GM18873 (cell line): ENCODE results near the gene PKM.

Source experiments
- ATAC-seq: cut with Tn5 transposase; IDR thresholded peaks from one replicate; pipeline ENCODE4 v1.9.1; 2021; ENCODE audit warnings: mild to moderate bottlenecking, moderate library complexity, moderate number of reproducible peaks; ENCODE audit not compliant: unreplicated experiment, low FRiP score

The PKM gene

DNA sequence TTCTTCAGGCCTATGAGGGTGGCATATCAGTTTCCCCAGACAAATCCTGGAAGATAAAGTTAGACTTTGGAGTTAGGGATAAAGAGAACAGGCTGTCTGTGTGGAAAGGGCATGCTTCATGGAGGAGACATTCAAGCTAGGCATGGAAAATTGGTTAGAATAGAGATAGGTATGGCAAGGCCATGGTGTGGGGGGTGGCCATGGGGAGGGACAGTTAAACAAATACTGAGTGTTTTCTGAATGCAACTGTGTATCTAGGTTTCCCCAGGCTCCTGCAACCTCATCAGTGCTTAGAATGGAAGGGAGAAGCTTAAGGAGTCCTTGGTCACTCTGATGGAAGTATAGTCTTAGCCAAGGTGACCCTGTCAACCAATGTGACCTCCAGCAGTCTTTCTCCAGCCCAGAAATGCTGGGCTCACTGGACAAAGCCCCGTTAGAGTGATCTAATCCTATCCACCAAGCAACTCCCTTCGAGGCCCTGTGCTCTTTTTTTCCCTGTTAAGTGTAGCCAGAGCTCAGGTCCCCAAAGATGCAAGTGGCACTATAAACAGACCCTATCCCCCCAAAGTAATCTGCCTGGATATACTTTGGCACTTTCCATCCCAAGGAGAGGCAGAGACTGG lies 5.5 kb upstream of the PKM start:
- ATAC-seq: no peak

DNA sequence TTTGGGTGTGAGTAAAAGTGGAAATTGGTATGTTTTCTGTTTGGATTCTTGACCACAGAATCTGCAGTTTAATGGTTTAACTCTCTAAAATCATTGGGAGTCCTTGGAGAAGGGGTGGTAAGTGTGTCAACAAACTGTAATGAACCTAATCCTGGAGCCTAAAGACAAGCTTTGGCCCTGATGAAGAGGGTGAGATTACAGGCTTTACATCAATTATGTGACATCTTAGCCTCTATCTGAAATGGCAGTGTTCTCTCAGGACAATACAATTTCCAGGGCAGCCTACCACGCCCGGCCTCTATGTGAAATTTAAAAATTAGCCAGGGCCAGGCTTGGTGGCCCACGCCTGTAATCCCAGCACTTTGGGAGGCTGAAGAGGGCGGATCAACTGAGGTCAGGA lies 4.3 kb upstream of the PKM start:
- no peak for ATAC-seq

DNA sequence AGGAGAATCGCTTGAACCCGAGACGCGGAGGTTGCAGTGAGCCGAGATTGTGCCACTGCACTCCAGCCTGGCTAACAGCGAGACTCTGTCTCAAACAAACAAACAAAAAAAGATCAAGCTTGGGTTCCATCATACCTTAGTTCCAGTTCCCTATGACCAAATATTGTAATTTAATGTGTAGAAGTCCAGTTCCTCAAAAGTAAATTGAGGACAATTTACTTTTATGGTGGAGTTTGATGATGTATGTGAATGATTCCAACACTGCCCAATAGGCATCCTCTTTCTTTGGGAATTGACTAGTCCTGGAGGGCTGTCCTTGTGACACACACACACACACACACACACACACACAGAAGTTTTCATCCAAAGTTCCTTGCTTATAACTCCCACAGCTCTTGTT lies 2.8 kb upstream of the PKM start:
- no peak for ATAC-seq

DNA sequence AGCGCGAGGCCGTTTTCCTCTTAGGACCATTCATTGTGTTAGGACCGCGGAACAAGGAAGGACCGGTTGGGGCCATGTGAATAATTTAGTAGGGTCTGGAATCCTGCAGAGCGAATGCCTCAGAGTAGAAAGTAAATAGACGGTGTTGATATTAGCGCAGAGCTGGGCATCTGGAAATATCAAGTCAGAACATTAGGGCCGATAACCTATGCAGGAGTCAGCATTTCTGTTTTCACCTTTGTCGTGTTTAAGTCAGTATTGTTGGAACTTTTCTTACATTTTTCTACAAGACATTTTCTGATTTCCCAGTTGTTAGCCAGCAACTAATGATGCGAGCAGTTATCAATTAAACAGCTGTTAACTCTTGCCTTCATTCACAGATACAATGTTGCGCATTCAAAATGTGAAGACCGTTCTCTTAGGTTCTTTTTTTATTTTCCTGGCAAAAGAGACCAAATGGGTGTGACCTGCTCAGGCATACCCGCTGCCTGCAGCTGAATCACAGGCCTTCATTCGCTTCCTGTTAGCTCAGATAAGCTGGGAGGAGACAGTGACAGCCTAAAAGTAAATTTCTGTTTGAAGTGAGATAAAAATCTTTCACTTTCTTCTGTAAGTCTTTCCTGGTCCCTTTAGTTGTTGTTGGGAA lies 966 bp upstream of the PKM start:
- no peak for ATAC-seq

DNA sequence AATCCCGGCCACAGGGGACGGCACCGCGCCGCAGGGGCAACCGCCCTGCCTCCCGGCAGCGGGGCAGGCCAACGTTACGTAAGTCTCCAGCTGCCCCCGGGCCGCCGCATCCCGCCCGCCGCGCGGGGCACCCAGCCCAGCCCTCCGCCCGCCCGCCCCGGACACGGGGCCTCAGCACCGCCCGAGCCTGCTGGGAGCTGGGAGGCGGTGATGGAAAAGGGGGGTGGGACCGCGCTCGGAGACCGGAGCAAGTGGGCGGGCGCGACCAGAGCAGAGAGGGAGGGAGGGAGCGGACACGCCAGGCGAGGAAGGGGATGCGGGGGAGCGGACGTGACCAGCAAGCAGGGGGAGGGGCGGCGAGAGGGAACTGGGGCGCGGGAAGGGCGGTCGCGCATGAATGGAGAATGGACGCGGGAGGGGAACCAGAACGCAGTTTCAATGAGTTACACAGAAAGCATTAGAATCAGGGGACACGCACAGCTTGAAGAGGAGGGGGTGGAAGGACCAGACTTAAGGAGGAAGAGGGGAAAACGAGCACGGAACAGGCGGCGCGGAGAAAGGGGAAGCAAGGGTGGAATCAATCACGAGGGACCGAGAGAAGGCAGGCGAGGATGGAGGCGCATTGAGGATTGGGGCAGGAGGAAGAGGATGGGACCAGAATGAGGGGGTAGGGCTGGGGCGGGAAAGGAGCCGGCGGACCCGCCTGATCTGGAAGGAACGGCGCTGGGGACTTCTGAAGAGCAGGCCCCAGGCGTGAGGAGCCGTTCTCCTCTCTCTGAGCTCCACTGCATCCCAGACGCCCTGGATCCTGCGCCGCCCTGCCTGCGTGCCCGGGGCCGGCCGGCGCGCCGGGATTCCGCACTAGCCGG lies 559 bp downstream of the PKM start:
- ATAC-seq: peak; percentile 1

DNA sequence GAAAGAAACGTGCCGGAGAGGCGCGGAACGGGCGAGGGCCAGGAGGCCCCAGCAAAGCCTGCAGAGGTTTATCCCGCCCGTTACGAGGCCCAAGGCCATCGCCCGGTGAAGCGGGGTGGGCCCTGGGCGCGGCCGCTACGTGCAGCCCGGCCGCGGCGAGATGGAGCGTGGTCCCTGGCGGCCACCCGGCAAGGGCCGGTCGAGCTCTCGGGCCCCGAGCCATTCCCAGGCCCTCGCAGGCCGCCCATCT lies 1.1 kb downstream of the PKM start:
- no peak for ATAC-seq

DNA sequence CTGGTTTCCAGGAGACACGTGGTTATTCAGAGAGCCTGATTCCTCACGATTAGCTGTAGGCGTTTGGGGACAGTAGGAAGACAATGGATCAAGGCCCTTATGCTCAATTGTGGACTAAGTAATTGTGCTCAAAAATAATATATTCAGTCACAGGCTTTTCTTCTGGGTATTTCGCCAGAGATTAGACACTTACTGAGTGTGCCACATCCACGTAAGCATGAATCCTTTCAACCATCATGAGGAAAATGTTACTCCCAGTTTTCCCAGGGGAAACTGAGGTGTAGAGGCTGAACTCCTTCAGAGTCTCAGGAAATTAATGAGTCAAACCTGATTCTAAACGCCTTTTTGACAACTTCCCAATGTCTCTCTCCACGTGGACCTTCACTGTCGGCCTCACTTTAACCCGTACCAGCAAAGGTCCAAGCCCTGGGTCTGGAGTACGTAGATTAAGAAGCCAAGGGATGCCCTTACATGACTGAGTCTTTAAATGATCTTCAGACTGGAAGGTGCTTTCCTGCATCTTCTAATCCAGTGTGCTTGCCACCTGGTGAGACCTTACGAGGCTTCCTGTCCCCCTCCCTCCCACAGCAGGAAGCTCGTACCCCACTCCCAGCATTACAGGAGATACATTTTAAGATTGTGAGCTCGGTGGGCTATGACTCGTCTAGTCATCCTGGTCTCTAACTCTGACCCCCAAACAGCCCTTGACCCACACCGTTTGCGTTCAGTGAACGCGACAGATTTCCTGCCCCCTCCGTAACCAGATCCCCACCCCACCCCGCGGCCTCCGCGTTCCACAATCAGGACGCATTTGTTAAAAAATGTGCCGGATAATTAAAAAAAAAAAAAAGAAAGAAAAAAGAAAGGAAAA lies 1.7 kb downstream of the PKM start:
- no peak for ATAC-seq

DNA sequence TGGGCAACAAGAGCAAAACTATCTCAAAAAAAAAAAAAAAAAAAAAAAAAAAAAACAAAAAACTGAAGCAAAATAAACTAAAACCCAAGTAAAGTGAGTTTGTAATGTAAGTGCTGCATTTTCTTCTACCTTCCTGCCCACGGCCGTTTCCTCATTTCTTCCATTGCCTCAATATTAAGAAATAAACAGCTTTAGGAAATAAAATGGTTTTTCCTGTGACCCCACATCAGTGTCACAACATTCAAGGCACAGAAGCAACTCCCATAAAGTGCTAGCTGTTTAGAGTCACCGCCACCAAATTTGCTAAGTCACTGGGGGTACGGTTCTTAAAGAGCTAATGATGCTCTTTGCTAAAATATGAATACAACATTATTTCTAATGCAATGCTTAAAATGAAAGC lies 3.3 kb downstream of the PKM start:
- no peak for ATAC-seq

DNA sequence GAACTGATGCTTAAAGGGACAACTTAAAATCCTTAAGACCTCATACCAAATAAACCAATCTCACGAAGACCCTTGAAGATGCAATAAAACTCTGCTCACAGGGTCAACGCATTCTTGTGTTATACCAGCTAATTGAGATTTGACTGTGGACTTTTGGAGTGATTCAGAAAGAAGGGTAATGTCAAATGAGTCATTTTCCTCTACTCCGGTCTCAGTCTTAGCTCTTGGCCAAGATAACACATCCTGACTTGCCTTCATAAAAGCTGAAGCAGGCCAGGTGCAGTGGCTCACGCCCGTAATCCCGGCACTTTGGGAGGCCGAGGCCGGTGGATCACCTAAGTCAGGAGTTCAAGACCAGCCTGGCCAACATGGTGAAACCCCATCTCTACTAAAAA lies 3.8 kb downstream of the PKM start:
- ATAC-seq: no peak

DNA sequence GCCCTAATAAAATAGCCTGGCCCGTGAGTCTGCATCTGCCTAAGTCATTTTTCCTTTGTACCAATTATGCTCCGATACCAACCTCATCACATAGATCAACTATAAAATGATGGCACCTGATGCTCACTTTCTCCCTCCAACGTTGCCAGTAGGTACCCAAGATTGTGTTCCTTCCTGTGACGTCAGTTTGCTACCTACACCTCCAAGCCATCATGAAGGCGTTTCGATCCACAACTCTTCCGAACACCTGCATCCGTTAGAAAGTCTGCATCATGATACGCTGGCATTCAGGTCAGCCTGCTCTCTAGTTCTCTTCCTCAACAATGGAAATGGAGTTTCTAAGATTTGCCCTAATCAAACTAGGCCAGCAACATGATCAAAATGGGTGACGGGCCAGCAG lies 7.7 kb downstream of the PKM start:
- no peak for ATAC-seq

DNA sequence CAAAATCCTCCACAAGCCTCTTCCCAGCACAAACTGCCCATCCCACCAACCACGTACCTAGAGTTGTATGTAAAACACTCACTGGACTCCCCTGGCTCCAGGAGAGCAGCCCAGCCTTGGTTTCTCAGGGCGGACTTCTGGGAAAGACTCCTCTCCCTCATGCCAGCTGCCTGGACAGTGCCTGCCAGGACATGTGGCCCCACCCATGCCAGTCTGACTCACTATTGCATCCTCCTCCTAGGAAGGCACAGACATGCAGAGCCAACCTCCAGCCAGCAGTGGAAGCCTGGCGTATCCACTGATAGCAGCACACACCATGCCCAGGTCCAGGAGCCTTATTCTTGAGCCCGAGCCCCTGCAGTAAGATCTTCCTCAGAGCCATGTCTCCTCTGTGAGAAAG lies 8.6 kb downstream of the PKM start:
- no peak for ATAC-seq

DNA sequence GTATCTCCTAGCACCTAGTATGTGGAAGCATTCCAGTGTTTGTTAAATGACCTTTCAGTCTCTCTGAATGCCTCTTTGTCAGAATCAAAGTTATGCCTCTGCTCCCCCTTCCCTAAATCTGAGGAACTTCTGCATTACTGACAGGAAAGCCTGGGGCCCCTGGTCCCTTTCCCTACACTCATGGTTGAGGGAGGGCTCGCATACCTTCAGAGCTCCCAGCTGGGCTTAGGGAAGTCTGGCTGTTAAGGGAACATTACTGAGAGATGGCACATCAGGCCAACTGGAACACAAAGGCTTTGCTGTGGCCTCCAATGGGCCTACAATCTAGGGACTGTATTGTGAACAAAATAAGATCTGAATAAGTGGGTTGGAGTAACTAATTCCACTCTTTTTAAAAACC lies 10.3 kb downstream of the PKM start:
- no peak for ATAC-seq

DNA sequence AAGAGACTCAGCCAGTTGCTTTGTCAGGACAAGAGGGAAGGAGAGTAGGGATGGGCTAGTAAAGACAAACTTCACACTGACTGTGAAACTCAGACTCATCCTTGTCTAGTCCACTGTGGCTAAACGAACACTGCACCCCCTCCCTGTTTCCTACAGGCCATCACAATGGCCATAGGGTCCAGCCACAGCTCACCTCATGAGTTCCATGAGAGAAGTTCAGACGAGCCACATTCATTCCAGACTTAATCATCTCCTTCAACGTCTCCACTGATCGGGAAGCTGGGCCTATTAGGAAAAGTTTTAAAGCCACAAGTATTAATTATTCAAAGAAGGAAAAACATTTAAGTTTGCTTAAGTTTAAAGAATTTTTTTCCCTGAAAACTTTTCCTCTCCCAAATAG lies 13.8 kb downstream of the PKM start:
- ATAC-seq: no peak

DNA sequence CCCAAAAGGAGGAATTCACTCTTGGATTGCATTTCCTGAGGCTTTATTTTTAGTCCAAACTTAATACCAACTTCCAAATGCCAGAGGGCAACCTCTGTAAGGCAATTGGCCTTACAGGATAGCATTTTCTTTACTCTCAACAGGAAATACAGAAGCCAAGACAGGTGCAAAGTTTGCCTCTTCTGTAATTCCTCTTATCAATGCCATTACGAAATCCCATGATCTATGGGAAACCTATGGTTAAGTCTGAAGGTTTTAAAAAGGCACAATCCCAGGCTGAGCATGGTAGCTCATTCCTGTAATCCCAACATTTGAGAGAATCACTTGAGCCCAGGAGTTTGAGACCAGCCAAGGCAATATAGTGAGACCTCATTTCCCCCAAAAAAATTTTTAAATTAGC lies 14.9 kb downstream of the PKM start:
- no peak for ATAC-seq

DNA sequence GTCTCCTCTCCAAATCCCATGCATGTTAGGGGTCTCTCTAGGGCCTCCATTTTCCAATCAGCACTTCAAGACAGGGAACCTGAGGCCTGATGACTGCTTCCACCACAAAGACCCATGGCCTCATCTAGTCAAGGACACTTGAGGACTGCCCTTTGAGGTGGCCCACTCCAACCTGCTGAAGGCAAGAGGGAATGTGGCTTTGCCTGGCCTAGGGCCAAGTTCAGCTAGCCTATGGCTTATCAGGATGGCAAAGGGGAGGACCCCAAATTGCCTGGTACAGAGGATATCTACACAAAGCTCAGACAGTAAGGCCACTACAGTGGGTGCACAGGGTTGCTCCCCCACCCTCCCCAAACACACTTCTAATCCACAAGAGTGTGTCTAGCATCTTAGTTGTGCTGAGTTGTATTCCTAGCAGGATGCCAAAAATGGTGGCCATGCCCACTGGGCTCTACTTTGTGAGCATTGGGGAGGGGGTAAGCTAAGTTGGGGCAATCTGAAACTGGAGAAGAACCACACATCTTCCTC lies 23.4 kb downstream of the PKM start:
- ATAC-seq: no peak

DNA sequence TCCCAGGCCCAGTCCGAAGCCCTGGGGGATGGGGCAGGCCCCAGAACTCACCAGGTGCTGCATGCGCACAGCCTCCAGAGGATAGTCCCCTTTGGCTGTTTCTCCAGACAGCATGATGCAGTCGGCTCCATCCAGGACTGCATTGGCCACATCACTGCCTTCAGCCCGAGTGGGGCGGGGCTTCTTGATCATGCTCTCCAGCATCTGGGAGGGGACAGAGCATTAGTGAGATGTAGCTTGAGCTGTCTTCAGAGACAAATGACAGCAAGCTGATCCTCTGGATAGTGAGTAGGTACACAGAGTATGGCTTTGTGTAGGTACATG lies 24.4 kb downstream of the PKM start:
- no peak for ATAC-seq

DNA sequence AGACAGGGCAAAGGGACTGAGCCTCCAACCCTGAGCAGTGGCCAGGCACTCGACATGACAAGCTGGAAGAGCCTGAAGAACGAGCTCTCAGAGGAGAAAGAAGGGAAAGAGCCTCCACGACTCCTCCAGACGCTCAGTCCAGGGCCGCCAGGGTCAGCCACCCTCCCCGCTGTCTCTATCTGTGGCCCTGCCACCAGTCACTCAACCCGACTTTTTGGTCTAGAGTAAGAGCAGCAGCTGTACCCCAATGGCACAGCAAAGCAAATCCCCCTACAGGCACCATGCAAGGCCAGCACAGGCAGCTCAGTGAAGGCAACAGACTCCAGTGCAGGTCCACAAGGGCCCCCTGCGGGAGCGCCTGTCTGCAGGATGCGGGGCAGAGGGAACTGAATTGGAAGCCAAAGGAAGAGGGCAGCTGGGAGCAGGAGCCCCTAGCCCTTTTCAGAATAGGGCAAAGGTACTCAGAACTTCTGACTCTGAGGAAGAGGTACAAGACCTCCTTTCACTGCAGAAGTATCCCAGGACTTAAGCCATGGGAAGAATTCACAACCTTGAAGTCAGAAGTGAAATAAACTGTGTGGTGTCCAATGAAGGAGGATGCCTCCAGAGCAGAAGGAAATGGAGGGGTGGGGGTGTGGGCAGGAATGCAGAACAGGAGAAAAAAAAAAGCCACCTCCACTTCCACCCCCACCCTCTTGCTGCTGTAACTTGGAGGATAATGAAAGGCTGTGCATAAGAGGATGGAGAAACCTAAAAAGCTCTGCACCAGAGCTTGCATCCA lies 24.9 kb downstream of the PKM start:
- no peak for ATAC-seq

DNA sequence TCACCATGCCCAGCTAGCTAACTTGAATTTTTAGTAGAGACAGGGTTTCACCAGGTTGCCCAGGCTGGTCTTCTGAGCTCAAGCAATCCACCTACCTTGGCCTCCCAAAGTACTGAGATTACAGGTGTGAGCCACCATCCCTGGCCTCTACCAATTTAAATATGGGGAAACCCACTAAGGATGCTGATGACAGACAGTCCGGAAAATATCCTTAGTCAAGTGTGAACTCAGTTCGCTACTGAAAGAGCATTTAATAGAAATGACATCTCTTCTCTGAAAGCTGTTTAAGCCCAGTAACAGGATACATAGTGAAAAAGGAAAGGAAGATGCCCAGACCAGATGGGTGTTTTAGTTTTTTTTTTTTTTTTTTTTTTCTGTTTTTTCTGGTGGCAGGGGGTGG lies 25.7 kb downstream of the PKM start:
- no peak for ATAC-seq

DNA sequence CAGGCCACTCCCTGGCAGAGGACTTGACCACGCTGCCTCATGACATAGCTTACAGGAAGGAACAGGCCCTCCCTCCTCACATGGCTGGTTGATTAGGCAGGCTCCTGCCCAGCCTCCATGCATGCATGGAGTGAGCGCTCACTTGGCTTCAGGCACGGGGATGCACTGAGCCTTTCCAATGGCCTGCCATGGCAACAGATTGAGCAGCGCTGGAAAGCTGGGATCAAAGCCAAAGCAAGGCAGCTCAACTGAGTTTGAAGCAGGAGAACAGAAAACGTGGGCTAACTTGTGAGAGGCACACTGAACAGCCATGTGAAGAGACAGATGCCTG lies 27.5 kb downstream of the PKM start:
- ATAC-seq: no peak

DNA sequence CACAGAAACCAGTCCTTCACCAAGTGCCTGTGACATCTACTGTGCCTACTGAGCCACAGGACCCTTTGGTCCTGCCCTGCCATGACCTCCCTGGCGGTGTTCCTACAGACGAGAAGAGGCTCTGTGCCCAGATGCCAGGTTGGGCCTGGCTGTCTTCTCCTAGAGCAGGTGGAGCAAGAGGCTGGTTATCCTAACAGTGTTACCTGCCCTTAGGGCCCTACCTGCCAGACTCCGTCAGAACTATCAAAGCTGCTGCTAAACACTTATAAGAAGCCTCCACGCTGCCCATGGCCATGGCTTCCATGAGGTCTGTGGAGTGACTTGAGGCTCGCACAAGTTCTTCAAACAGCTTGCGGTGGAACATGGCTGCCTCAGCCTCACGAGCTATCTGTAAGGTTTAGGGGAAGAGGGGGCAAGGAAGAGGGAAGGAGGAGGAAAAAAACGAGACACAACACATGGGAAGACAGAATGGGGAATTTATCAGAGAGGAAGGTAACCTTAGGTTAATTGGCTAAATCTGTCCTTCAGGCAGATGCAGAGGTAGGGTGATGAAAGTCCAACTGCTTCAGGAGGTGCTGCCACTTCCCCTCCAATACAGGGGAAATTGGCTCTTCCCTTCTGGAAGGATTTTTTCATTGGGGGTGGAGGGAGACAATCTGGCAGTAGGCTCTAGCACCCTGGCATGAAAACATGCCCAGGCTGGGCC lies 28.0 kb downstream of the PKM start:
- ATAC-seq: no peak
